Endothelial cell of umbilical vein (primary cell): Measurements from ENCODE around the gene D2HGDH. TPM values are rescaled to one million over a fixed set of nuclear protein-coding genes. Genes with fewer than 3 reads are reported as not detected.

Experiments used
- BruUV-seq: library from RNA; stranded (reverse); fragments of 400-500 nt; replicated peaks from 2 replicates; lab custom pipeline; 2021; lab: Mats Ljungman, UMichigan
- CTCF ChIA-PET: fragments of 300-600, 350-600 bp; sonication (Branson Sonifier 250); formaldehyde crosslinking; loops from one replicate; lab custom pipeline; 2021; ENCODE audit warnings: antibody characterized with exemption, inconsistent platforms; lab: Charles Lee
- POLR2A ChIA-PET: fragments of 300-600, 350-600 bp; sonication (Branson Sonifier 250); formaldehyde crosslinking; loops from one replicate; lab custom pipeline; 2021; ENCODE audit warnings: antibody characterized with exemption, inconsistent platforms; lab: Charles Lee
- DNase-seq: peaks from one replicate; pipeline ENCODE4 v3.0.0-alpha.2; 2011; ENCODE audit warnings: low read depth, low spot score
- FAIRE-seq: peaks from 2 replicates; lab custom pipeline; 2011; peaks lifted over from hg19 to GRCh38; lab: Jason Lieb, UNC
- H2AFZ ChIP-seq: 2 replicates; pipeline ENCODE4 v1.6.0; 2012; ENCODE audit warnings: low read depth, low read length, control low read depth, inconsistent platforms
- H3K27ac ChIP-seq: 2 replicates; pipeline ENCODE4 v1.5.1; 2011; ENCODE audit warnings: low read depth, mild to moderate bottlenecking, control low read depth, low read length, moderate library complexity; ENCODE audit not compliant: insufficient read depth
- H3K27me3 ChIP-seq, 2 experiments: 2 replicates each; pipeline versions ENCODE4 v1.6.0 to v1.6.1; 2011; ENCODE audit warnings: low read length in 2 of 2, mixed read lengths in 1 of 2; ENCODE audit not compliant: control insufficient read depth in 2 of 2, insufficient read depth in 2 of 2
- H3K36me3 ChIP-seq, 2 experiments: 2 replicates in 1 of 2; 3 replicates in 1 of 2; pipeline ENCODE4 v1.5.1; 2011; ENCODE audit warnings: low read length in 2 of 2, mild to moderate bottlenecking in 1 of 2, moderate library complexity in 1 of 2; ENCODE audit not compliant: control insufficient read depth in 2 of 2, insufficient read depth in 2 of 2; ENCODE audit errors: extremely low read depth in 1 of 2
- H3K4me1 ChIP-seq: 3 replicates; pipeline ENCODE4 v1.5.1; 2011; ENCODE audit warnings: mild to moderate bottlenecking, low read length; ENCODE audit not compliant: control insufficient read depth, insufficient read depth; ENCODE audit errors: extremely low read depth
- H3K4me2 ChIP-seq: 2 replicates; pipeline ENCODE4 v1.6.1; 2011; ENCODE audit warnings: low read length, control low read depth, mixed read lengths; ENCODE audit not compliant: insufficient read depth
- H3K4me3 ChIP-seq, 3 experiments: fragments of 200-600 bp in 1 of 3; sonication (generic), shearing (Covaris generic) in 1 of 3; replicated peaks in 1 of 3; 2 replicates each; pipeline ENCODE4 v1.5.1; 2011 to 2016; ENCODE audit warnings: control low read depth in 3 of 3, low read length in 3 of 3, mild to moderate bottlenecking in 2 of 3, inconsistent platforms in 1 of 3, low read depth in 1 of 3, moderate library complexity in 1 of 3; ENCODE audit not compliant: insufficient read depth in 1 of 3
- H3K79me2 ChIP-seq: 2 replicates; pipeline ENCODE4 v1.6.0; 2012; ENCODE audit warnings: low read length, inconsistent platforms; ENCODE audit not compliant: control insufficient read depth, insufficient read depth
- H3K9ac ChIP-seq: replicated peaks from 2 replicates; pipeline ENCODE3; 2011; ENCODE audit warnings: low read length, control low read depth; ENCODE audit not compliant: insufficient read depth; ENCODE audit errors: extremely low read depth
- H3K9me1 ChIP-seq: replicated peaks from 3 replicates; pipeline ENCODE4 v1.6.0; 2011; ENCODE audit warnings: mild to moderate bottlenecking, low read length; ENCODE audit not compliant: control insufficient read depth, insufficient read depth; ENCODE audit errors: extremely low read depth
- H3K9me3 ChIP-seq: replicated peaks from 2 replicates; pipeline ENCODE4 v1.5.1; 2012; ENCODE audit warnings: low read length, inconsistent platforms; ENCODE audit not compliant: control insufficient read depth, insufficient read depth
- H4K20me1 ChIP-seq: replicated peaks from 2 replicates; pipeline ENCODE3; 2011; ENCODE audit warnings: mild to moderate bottlenecking, low read length; ENCODE audit not compliant: control insufficient read depth, insufficient read depth; ENCODE audit errors: extremely low read depth
- EZH2 ChIP-seq: IDR thresholded peaks from 2 replicates; pipeline ENCODE4 v1.6.1; 2012; ENCODE audit warnings: borderline replicate concordance, low read depth, mild to moderate bottlenecking, moderate library complexity, low read length, inconsistent platforms; ENCODE audit not compliant: severe bottlenecking
- FOS ChIP-seq: IDR thresholded peaks from 2 replicates; pipeline ENCODE4 v1.6.1; 2011; ENCODE audit warnings: mild to moderate bottlenecking, low read length, moderate library complexity, borderline replicate concordance; ENCODE audit not compliant: insufficient read depth
- GATA2 ChIP-seq: IDR thresholded peaks from 2 replicates; pipeline ENCODE4 v1.7.0; 2011; ENCODE audit warnings: low read depth, mild to moderate bottlenecking, moderate library complexity, mixed read lengths, low read length; ENCODE audit not compliant: insufficient read length, insufficient read depth
- JUN ChIP-seq: IDR thresholded peaks from 2 replicates; pipeline ENCODE4 v1.6.1; 2011; ENCODE audit warnings: borderline replicate concordance, low read depth; ENCODE audit not compliant: insufficient read length, insufficient read depth
- MYC ChIP-seq: IDR thresholded peaks from one replicate; pipeline ENCODE4 v1.6.1; 2011; ENCODE audit warnings: mild to moderate bottlenecking, low read depth, low read length
- POLR2A ChIP-seq: IDR thresholded peaks from 2 replicates; pipeline ENCODE4 v1.6.1; 2012; ENCODE audit warnings: low read depth, mild to moderate bottlenecking, control low read depth, low read length
- POLR2AphosphoS5 ChIP-seq: IDR thresholded peaks from 2 replicates; pipeline ENCODE4 v1.6.1; 2012; ENCODE audit warnings: low read depth, mild to moderate bottlenecking, control low read depth, low read length, moderate library complexity; ENCODE audit not compliant: insufficient read depth
- dilution Hi-C: fragments of 300-500 bp; cut with MboI; formaldehyde crosslinking; loops from one replicate; pipeline ENCODE4 v1.15.0; 2019; ENCODE audit warnings: low sequenced_read_pairs; ENCODE audit not compliant: extremely low pct_ligation_motif_present
- intact Hi-C: fragments of 100-400 bp; cut with micrococcal nuclease; formaldehyde crosslinking; loops from one replicate; pipeline ENCODE4 v1.10.0; 2022
- polyA plus RNA-seq, 4 experiments: library from polyadenylated mRNA; depleted of rRNA in 3 of 4; stranded (reverse) in 3 of 4; unstranded in 1 of 4; fragments of >200 nt; gene quantifications; 2 replicates each; pipeline versions ENCODE4 v1.2.1 to v1.2.3, GENCODE V29; 2011 to 2012; ENCODE audit warnings: missing spikeins in 1 of 4
- total RNA-seq: library from RNA; stranded (reverse); gene quantifications from 2 replicates; pipeline ENCODE4 v1.2.3, GENCODE V29; 2021
- TF ChIP-seq, protein P1 (sequence below), 2 donors: IDR thresholded peaks; 1 replicate in 1 of 2; 2 replicates in 1 of 2; pipeline ENCODE4 v1.5.1; 2011; ENCODE audit warnings: low read length in 2 of 2, mild to moderate bottlenecking in 2 of 2, moderate library complexity in 2 of 2, control low read depth in 1 of 2, inconsistent platforms in 1 of 2, low read depth in 1 of 2; ENCODE audit not compliant: insufficient read depth in 1 of 2; ENCODE audit errors: extremely low read depth in 1 of 2
- TF ChIP-seq, protein P2 (sequence below): IDR thresholded peaks from 2 replicates; pipeline ENCODE4 v1.6.1; 2011; ENCODE audit not compliant: insufficient read depth, insufficient read length

D2HGDH gene
- total and polyA plus RNA-seq, 2 donors (not counting 3 experiments of a cell fraction or from before 2014, with no cell fraction given): 22.3 TPM

DNA sequence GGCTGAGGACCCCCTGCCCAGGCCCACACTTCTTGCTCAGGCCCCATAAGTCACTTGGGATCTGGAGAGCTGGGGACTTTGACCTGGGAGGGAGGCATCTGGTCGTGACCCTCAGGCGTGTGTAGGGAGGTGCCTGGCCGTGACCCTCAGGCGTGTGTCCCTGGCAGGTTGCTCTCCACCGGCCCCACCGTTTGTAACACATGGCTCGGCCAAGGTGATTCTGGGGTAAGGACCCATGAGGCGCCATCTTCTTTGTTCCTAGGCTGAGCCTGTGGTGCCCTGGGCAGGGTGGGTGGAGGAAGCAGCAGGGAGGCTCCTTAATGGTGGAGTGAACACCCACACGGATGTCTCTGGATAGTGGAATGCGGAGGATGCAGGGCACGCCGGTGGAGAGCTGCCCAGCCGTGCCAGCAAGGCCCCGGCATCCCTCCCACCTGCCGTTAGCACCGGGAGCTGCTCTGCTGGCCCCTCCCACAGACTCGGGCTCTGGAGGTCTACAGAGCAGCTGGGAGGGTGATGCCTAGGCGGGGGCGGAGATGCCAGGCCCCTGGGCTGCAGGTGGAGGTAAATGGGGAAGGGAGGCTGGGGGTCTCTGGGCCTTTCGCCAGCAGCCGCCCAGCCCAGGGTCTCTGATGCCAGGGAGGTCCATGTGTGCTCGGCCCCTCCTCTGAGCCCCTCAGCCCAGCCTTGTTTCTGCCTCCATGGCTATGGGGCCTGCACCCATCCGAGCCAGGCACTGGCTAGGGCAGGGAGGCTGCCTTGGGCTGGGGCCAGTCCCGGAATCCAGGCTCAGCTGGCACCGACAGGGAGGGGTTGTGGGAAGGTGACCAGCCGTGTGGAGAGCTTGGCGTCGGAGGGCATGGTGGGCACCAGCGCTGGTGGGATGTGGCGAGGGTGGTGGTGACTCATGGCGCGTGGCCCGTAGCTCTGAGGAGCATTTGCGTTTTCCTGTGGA lies 41.1 kb downstream of the D2HGDH start:
- no peak overlapping the region for H2AFZ ChIP-seq
- H3K4me3 ChIP-seq: no peak overlapping the region
- no peak for DNase-seq
- no peak overlapping the region for H3K27ac ChIP-seq
- BruUV-seq: no TSS peak
- H3K9me1 ChIP-seq: no peaks in the 10 kb centered on the region
- H3K79me2 ChIP-seq: no peaks in the 10 kb centered on the region
- dilution Hi-C loops (no loop called here), intact Hi-C loops (no loop called here)
- no peak overlapping the region for H3K4me2 ChIP-seq
- H3K36me3 ChIP-seq: no peaks in the 10 kb centered on the region
- peaks cover 5% of the 10 kb centered on the region for H3K4me1 ChIP-seq
- ChIA-PET CTCF (interaction anchor here (1.6 kb wide), 1 partner anchor 28 kb away, joined by 4 read pairs; no protein-coding TSS in a partner anchor), POLR2A (no interaction called here)
- H3K9me3 ChIP-seq: no peaks in the 10 kb centered on the region
- no peaks in the 10 kb centered on the region for H4K20me1 ChIP-seq
- no peak overlapping the region for H3K9ac ChIP-seq
- TF ChIP-seq, protein P1, sequence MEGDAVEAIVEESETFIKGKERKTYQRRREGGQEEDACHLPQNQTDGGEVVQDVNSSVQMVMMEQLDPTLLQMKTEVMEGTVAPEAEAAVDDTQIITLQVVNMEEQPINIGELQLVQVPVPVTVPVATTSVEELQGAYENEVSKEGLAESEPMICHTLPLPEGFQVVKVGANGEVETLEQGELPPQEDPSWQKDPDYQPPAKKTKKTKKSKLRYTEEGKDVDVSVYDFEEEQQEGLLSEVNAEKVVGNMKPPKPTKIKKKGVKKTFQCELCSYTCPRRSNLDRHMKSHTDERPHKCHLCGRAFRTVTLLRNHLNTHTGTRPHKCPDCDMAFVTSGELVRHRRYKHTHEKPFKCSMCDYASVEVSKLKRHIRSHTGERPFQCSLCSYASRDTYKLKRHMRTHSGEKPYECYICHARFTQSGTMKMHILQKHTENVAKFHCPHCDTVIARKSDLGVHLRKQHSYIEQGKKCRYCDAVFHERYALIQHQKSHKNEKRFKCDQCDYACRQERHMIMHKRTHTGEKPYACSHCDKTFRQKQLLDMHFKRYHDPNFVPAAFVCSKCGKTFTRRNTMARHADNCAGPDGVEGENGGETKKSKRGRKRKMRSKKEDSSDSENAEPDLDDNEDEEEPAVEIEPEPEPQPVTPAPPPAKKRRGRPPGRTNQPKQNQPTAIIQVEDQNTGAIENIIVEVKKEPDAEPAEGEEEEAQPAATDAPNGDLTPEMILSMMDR (IDR thresholded peaks at IDR 0.05; ENCODE audit: extremely low read depth in 1 of 2, insufficient read depth in 1 of 2, low read depth in 1 of 2, low read length in 2 of 2): no peak
- TF ChIP-seq FOS (no peak), POLR2A (no peak), JUN (no peak), MYC (no peak), GATA2 (no peak), POLR2AphosphoS5 (no peak), EZH2 (no peak)
- TF ChIP-seq, protein P2, sequence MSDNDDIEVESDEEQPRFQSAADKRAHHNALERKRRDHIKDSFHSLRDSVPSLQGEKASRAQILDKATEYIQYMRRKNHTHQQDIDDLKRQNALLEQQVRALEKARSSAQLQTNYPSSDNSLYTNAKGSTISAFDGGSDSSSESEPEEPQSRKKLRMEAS: no peak
- no peaks in the 10 kb centered on the region for H3K27me3 ChIP-seq
- FAIRE-seq: no peak
